Measurements from ENCODE around the gene HEMK1.

DNA sequence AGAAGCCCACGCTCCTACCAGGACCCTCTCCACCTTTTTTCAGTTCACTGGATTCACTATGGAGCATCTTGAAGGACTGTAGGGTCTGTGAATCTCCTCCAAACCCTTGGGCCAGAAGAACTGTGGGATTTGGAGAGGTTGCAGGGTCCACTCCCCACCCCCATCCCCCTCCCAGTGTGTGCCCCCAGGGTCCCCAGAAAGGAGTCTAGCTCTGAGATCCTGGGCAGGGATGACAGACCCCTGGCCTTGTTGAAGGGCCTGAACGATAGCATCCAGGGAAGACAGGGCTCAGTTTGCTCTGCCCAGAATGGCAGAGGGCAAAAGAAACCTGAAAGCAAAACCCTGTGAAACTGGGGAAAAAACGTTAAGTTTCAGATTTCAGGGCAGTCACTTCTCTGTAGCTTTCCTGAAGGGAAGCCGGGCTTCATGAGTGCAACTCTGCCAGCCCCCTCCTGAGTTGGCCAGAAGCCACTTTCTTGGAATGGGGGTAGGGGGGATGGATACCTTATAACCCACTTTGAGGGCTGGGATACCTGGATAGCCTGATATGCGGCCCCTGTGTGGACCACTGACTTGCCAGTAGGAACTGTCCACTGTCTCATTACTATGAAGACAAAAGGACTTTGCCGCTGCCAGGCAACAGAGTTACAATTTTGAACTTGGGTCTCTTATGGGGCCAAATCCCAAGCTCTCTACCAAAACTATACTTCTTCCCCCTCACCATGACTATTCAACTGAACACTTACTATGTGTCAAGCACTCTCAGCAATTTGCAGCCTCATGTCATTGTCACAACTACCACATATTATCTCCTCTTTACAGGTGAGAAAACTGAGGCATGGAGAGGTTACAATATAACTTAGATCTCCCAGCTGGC lies 43.9 kb downstream of the HEMK1 start:
- TF ChIP-seq, protein P1, sequence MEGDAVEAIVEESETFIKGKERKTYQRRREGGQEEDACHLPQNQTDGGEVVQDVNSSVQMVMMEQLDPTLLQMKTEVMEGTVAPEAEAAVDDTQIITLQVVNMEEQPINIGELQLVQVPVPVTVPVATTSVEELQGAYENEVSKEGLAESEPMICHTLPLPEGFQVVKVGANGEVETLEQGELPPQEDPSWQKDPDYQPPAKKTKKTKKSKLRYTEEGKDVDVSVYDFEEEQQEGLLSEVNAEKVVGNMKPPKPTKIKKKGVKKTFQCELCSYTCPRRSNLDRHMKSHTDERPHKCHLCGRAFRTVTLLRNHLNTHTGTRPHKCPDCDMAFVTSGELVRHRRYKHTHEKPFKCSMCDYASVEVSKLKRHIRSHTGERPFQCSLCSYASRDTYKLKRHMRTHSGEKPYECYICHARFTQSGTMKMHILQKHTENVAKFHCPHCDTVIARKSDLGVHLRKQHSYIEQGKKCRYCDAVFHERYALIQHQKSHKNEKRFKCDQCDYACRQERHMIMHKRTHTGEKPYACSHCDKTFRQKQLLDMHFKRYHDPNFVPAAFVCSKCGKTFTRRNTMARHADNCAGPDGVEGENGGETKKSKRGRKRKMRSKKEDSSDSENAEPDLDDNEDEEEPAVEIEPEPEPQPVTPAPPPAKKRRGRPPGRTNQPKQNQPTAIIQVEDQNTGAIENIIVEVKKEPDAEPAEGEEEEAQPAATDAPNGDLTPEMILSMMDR (IDR thresholded peaks at IDR 0.05) = no peak
- no peak for TF ChIP-seq EZH2 (IDR thresholded peaks at IDR 0.05; ENCODE audit: borderline replicate concordance, insufficient read depth, low read depth, low read length, poor library complexity, severe bottlenecking)

All from B cell (primary cell).